HCEC 1CT (cell line): ENCODE data around the gene PDE2A.

Experiments used
- DNase-seq: peaks from one replicate; pipeline ENCODE4 v3.0.0-alpha.2; 2017

PDE2A gene

GRCh38 chr11:72655014-72655413 lies 19.2 kb downstream of the PDE2A start:
- no peak for DNase-seq

DNA sequence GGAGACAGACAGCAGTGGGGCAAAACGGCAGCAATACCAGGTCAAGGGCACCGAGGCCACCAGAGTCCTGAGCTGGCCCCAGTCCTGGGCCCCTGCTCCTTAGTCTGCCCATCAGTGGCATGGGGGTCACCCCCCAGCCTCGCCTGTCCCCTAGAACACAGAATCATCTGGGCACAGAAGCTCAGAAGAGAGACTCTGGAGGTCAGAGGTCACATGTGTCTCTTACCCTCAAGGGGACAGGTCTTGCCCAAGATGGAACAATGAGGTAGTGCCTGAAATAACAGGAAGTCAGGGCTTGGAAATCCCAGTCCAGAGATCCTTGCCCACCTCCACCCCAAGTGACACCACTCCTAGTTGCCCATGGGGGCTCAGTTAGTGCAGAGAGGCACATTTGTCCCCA lies 20.6 kb downstream of the PDE2A start:
- no peak for DNase-seq

GRCh38 chr11:72652873-72653630 lies 21.2 kb downstream of the PDE2A start:
- no peak for DNase-seq

GRCh38 chr11:72652133-72652532 lies 22.1 kb downstream of the PDE2A start:
- DNase-seq: no peak

DNA sequence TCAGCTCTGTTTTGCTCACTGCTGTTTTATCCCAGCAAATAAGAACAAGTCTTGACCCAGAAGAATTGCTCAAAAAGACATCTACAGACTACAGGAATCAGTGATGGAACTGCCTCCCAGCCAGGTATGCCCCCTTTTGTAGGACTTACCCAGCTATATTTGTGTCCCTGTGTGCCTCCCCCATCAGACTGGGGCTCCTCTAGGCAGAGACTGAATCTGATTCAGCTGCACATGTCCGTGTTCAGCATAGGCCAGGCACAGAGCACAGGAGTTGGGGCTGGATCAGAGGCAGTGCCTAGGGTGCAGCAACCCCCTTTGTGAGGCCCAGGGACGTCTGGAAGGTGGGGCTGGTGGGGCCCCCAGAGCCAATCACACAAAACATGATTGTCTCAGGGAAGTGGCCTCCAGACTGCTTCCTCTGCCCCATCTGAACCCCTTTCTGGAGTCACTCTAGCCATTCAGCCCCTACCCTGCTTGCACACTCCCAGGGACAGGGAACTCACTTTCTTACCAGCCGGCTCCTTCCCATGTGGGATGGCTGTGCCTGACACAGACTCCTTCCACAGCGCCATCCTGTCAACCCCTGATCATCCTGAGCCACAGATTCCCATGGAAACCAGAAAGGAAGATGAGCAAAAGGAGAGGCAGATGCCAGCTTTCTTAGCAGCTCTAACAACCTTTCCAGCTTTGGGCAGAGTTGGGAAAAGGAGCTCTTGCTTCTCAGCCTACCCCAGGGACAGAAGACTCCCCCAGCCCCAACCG lies 24.8 kb downstream of the PDE2A start:
- no peak for DNase-seq

GRCh38 chr11:72648384-72649136 lies 25.7 kb downstream of the PDE2A start:
- no peak for DNase-seq

DNA sequence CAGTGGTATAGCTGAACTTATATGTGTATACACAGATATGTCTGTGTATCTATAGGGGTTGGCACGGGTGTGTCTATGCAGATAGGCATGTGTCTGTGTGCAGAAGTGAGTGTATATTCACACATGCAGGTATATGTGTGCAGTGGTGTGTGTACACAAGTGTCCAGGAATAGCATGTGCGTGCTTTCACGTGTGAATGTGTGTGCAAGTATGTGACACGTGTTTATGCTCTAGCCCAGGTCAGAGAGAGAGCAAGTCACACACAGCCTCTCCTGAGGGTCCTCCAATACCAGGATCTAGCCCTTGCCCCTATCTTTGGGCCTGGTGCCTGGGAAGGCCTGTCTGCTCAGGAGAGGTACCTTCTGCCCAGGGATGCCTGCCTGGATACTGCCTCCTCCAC lies 26.3 kb downstream of the PDE2A start:
- no peak for DNase-seq

GRCh38 chr11:72646472-72646871 lies 27.8 kb downstream of the PDE2A start:
- DNase-seq: no peak

DNA sequence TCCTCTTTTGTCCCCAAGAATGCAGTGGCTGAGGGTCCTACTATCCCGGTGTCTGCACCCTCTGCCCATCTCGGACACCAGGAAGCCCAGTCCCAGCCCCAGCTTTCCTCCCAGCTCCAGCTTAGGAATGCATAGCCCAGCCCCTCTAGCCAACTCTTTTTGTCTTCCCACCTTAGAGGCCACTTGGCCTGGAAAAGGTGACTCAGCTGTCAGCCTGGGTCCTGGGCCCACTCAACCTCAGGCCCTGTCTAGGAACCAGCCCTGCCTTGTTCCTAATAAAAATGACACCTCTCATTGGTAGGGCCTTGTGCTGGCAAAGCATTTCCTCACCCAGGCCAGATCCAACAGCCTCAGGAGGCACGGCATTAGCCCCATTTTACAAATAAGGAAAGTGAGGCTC lies 28.2 kb downstream of the PDE2A start:
- DNase-seq: no peak

DNA sequence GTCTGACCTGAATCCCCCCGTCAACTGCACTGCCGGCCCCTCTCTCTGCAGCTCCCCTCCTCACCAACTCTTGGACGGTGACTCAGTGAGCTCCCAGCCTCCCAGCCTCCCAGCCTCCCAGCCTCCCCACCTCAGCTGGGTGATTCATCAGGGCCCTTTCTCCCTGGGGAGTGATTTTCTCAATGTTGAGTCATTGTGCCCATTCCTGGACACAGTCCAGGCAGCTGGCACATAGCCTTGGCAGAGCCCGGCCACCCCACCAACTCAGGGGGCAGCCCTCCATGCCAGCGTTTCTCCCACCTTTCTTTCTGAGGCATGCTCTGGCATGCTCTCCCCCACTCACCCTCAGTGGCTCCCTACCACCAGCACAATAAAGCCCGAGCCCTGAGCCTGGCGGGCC lies 30.7 kb downstream of the PDE2A start:
- DNase-seq: no peak

DNA sequence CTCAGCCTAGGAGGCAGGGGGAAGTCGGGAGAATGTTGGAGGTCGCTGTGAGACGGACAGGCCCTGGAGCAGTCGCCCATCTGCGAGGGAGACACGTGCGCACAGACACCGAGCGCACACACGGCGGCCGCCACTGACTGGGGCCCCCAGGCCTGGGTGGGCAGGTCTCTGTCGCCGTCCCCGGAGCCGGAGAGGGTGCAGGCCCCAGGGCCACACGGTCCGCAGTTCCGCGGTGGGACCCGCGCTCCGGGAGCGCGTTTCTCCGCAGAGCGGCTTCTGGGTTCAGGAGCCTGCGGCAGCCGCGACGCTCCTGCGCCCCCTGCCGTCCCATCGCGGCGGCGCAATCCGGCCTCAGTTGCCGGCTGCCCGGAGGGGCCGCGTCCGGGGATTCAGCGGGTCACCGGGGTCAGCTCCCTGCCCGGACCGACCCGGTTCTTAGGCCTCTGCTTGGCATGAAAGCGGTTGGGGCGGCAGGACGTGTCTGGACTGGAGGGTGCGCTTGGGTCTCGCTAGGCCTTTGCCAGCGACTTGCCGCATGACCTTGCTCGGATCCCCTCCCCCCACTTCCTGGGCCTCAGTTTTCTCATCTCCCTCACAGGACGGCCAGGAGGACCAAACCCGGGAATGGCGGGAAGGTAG lies 31.2 kb downstream of the PDE2A start:
- DNase-seq: peak; percentile 20

DNA sequence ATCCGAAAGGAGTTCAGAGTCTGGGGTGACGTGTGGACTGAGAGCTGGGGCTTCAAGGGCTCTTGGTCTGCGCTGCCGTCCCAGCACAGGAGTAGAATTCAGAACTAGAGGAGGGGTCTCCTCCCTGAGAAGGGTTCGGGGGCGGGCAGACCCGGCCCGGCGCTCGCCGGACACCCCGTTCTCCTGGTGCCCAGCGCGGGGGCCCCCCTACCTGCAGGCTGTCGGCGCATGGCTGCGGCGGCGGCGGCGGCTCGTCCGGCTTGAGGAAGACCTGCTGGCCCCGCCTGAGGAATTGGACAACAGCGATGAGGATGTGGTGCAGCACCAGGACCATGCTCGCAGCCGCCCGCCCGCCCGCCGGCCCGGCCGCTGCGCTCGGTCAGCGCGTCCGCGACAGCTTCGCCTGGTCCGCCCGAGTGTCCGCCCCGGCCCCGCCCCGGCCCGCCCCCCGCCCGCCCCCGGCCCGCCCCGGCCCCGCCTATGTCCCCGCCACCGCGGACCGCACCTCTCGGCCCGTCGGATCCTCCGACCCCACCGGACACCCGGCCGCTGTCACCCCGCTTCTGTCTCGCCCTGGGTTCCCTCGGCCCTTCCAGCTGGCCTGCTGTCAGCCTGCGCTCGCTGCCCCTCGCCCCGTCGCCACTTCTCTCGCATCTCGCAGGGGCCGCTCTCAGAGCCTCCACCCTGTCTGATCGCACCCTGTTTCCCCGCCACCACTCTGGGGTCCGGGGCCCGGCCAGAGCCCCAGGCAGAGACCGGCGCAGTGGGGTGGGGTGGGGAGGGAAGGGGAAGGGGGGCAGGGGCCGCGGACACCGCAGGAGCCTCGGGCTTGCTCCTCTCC lies 32.0 kb downstream of the PDE2A start:
- DNase-seq: peak; percentile 18

- DNase-seq: no peak
Observed at GRCh38 chr11:72641522-72642042, 32.6 kb downstream of the PDE2A start.

DNA sequence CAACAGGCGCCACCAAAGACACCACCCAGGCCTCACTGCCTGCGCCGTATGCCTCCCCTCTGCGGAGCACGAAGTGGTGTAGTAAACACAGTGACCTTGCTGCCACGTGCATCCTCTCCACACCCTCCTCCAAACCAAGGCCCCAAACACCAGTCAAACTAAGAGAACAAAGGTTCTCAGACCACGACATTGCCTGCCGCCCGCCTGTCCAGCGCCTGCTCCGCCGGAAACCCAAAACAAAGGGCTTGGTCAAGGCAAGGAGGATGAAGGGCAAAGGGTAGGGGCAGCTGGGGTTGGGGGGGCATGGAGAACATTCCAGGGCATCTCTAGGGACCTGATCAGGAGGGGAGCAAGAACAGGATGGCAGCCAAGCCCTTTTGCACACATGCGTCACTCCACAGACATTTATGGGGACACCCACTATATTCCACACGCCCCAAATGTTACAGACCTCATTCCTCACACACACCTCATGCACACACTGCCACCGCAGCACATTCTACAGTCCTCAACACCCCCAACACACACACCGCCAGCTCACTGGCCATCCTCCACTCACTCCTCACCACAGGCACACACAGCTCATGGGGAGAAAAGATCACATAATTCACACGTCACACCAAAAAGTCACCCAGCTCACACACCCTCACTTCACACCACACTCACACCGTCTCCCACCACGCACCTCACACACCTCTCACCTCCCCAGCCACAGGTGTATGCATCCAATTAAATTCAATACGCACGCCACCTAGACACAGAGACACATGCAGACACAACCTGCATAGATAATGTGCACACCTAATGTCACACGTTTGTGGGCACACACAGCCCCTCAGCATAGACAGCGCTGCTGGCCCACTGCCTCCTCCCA lies 34.5 kb downstream of the PDE2A start:
- DNase-seq: no peak

DNA sequence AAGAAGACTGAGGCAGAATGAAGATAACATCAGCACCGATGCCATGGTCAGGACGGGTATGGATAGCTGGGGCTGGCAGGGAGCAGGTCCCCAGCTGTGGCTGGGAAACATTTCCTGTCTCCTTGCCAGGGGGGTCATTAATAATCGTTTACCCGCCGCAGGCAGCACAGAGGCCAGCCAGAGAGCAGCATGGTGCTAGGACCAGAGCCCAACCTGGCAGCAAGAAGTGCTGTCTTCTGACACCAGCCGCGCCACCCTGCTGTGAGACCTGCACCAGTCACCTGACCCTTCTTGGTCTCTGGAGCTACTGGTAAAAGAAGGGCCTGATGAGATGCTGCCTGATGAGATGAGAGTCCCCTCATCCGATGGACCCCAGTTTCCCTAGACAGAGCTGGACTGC lies 36.3 kb downstream of the PDE2A start:
- no peak for DNase-seq

- DNase-seq: no peak
Observed at GRCh38 chr11:72637198-72637597, 37.0 kb downstream of the PDE2A start.

DNA sequence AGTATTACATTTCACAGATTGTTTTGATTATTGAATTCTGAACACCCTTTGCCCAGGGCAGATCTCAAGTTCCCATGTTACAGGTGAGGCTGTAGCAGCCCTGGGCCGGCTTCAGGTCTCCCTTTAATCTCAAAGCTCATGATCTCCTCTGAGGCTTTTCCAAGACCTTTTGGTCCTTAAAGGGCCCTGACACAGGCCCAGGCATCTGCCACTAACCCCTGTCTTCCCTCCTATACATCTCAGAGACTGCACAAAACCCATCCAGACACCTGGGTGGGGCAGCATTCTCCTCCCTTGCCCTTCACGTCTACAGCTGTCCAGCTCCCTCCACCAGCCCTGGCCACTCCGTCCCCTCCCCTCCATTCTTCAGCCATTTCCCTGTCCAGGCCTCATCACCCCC lies 37.8 kb downstream of the PDE2A start:
- no peak for DNase-seq

- no peak for DNase-seq
Observed at GRCh38 chr11:72635933-72636332, 38.3 kb downstream of the PDE2A start.

- DNase-seq: no peak
Observed at GRCh38 chr11:72635309-72635915, 38.8 kb downstream of the PDE2A start.

- no peak for DNase-seq
Observed at GRCh38 chr11:72634472-72635095, 39.6 kb downstream of the PDE2A start.
